ENCODE data around the gene SSC5D.
"Not testable (repeated sequence)": the region's sequence is repeated elsewhere in the genome, so short reads cannot be mapped to it uniquely, and the experiment has no call there.

Gene SSC5D

GRCh38 chr19:55493052-55493644 lies 4.9 kb downstream of the SSC5D start:
- Histone ChIP-seq H3K27ac (ENCODE audit: low read depth, low read length) (no peak overlapping the region), H3K27me3 (ENCODE audit: control insufficient read depth in 1 of 2, insufficient read depth in 2 of 2, low read length in 2 of 2) (no peaks in the 10 kb centered on the region), H3K4me3 (ENCODE audit: low read depth in 1 of 2, low read length in 2 of 2) (peak overlapping the region in 1 of 2 donors; percentile 18), H3K9ac (ENCODE audit: low read length) (no peak overlapping the region), H3K36me3 (ENCODE audit: insufficient read depth, low read length) (peaks cover 13% of the 10 kb centered on the region), H3K9me3 (ENCODE audit: low read length) (no peaks in the 10 kb centered on the region), H3K4me1 (ENCODE audit: insufficient read depth, low read length) (peaks cover 40% of the 10 kb centered on the region)

GRCh38 chr19:55493645-55494171 lies 5.5 kb downstream of the SSC5D start:
- no peak overlapping the region for H3K9ac ChIP-seq (ENCODE audit: low read length)
- peaks cover 13% of the 10 kb centered on the region for H3K36me3 ChIP-seq (ENCODE audit: insufficient read depth, low read length)
- no peak overlapping the region for H3K27ac ChIP-seq (ENCODE audit: low read depth, low read length)
- H3K9me3 ChIP-seq (ENCODE audit: low read length) = no peaks in the 10 kb centered on the region
- no peak overlapping the region for H3K4me3 ChIP-seq (ENCODE audit: low read depth in 1 of 2, low read length in 2 of 2)
- H3K4me1 ChIP-seq (ENCODE audit: insufficient read depth, low read length) = peaks cover 46% of the 10 kb centered on the region
- H3K27me3 ChIP-seq (ENCODE audit: control insufficient read depth in 1 of 2, insufficient read depth in 2 of 2, low read length in 2 of 2) = no peaks in the 10 kb centered on the region

DNA sequence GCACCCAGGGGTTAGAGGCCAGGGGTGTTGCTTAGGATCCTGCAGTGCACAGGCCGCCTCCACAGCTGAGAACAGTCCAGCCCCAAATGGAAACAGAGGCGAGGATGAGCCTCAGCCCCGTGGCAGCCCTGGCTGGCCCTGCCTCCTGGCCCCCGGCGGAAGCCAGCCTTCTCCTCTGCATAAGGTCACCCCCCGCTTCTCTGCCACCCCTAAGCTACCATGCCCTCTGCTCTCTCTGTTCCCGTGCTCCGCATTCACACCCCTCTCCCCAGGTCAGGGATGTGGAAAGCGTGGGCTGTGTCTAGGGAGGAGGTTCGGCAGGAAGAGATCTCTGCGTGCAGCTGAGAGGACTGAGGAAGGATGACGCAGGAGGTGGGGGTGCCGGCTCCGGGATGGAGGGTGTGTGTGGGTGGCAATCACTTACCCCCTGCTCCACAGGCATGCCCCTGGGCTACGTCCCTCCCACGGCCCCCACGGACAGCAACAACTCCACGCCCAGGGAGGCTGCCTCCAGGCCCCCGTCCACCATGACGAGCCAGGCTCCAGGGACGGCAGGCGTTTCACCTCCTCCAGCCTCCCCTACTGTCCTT lies 6.0 kb downstream of the SSC5D start:
- Histone ChIP-seq H3K9me3 (ENCODE audit: low read length) (no peaks in the 10 kb centered on the region), H3K27ac (ENCODE audit: low read depth, low read length) (no peak overlapping the region), H3K27me3 (ENCODE audit: control insufficient read depth in 1 of 2, insufficient read depth in 2 of 2, low read length in 2 of 2) (no peaks in the 10 kb centered on the region), H3K9ac (ENCODE audit: low read length) (no peak overlapping the region), H3K4me3 (ENCODE audit: low read depth in 1 of 2, low read length in 2 of 2) (peak overlapping the region in 1 of 2 donors; percentile 31), H3K36me3 (ENCODE audit: insufficient read depth, low read length) (peaks cover 19% of the 10 kb centered on the region), H3K4me1 (ENCODE audit: insufficient read depth, low read length) (peaks cover 49% of the 10 kb centered on the region)

DNA sequence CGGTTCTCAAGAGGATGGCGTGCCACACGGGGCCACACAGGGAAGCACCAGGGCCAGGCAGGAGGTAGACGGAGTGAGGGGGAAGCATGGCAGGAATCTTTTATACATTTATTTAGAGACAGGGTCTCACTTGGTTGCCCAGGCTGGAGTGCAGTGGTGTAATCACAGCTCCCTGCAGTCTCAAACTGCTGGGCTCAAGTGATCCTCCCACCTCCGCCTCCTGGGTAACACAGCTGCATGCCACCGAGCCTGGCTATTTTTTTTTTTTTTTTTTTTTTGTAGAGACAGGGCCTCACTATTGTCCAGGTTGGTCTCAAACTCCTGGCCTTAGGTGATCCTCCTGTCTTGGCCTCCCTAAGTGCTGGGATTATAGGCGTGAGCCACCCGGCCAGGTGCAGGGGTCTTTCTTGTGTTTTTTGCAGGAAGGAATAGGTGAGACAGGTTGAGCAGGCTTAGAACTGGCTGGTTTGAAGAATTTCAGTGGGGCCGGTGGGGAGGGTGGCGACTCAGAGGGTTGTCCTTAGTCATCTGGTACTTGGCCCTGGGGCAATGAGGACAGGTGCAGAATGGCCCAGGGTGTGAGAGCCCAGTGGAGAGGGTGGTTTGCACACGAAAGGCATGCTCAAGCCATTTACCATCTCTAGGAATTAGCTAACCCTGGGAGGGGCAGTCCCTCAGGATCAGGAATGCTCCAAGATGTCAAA lies 7.6 kb downstream of the SSC5D start:
- no peak overlapping the region for H3K27ac ChIP-seq (ENCODE audit: low read depth, low read length)
- H3K4me3 ChIP-seq (ENCODE audit: low read depth in 1 of 2, low read length in 2 of 2) = no peak overlapping the region
- H3K9ac ChIP-seq (ENCODE audit: low read length) = no peak overlapping the region
- H3K4me1 ChIP-seq (ENCODE audit: insufficient read depth, low read length) = peaks cover 44% of the 10 kb centered on the region
- no peaks in the 10 kb centered on the region for H3K27me3 ChIP-seq (ENCODE audit: control insufficient read depth in 1 of 2, insufficient read depth in 2 of 2, low read length in 2 of 2)
- H3K36me3 ChIP-seq (ENCODE audit: insufficient read depth, low read length) = peaks cover 33% of the 10 kb centered on the region
- H3K9me3 ChIP-seq (ENCODE audit: low read length) = no peaks in the 10 kb centered on the region

- H3K27ac ChIP-seq (ENCODE audit: low read depth, low read length) = not testable (repeated sequence)
Observed at GRCh38 chr19:55496820-55497219, 8.6 kb downstream of the SSC5D start.

DNA sequence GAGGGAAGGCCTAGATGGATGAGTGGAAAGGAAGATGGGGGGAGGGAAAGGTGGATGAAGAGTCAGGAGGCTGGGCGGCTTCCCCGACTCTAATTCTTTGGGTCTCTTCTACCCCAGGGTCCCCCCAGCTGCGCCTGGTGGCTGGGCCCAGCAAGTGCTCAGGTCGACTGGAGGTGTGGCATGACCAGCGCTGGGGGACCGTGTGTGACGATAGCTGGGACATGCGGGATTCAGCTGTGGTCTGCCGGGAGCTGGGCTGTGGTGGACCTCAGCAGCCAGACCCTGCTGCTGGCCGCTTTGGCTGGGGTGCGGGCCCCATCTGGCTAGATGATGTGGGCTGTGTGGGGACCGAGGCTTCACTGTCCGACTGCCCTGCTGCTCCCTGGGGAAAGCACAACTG lies 9.5 kb downstream of the SSC5D start:
- Histone ChIP-seq H3K9me3 (ENCODE audit: low read length) (no peaks in the 10 kb centered on the region), H3K27ac (ENCODE audit: low read depth, low read length) (peak overlapping the region; percentile 22), H3K36me3 (ENCODE audit: insufficient read depth, low read length) (peaks cover 45% of the 10 kb centered on the region), H3K4me1 (ENCODE audit: insufficient read depth, low read length) (peaks cover 24% of the 10 kb centered on the region), H3K27me3 (ENCODE audit: control insufficient read depth in 1 of 2, insufficient read depth in 2 of 2, low read length in 2 of 2) (no peaks in the 10 kb centered on the region), H3K4me3 (ENCODE audit: low read depth in 1 of 2, low read length in 2 of 2) (no peak overlapping the region), H3K9ac (ENCODE audit: low read length) (no peak overlapping the region)

More at GRCh38 chr19:55496820-55497219, 8.6 kb downstream of the SSC5D start:
- H3K9me3 ChIP-seq (ENCODE audit: low read length); H3K4me3 ChIP-seq (ENCODE audit: low read depth in 1 of 2, low read length in 2 of 2); H3K27me3 ChIP-seq (ENCODE audit: control insufficient read depth in 1 of 2, insufficient read depth in 2 of 2, low read length in 2 of 2); H3K9ac ChIP-seq (ENCODE audit: low read length): not testable (repeated sequence)
- Histone ChIP-seq H3K4me1 (ENCODE audit: insufficient read depth, low read length) (peaks cover 33% of the 10 kb centered on the region), H3K36me3 (ENCODE audit: insufficient read depth, low read length) (peaks cover 44% of the 10 kb centered on the region)

DNA sequence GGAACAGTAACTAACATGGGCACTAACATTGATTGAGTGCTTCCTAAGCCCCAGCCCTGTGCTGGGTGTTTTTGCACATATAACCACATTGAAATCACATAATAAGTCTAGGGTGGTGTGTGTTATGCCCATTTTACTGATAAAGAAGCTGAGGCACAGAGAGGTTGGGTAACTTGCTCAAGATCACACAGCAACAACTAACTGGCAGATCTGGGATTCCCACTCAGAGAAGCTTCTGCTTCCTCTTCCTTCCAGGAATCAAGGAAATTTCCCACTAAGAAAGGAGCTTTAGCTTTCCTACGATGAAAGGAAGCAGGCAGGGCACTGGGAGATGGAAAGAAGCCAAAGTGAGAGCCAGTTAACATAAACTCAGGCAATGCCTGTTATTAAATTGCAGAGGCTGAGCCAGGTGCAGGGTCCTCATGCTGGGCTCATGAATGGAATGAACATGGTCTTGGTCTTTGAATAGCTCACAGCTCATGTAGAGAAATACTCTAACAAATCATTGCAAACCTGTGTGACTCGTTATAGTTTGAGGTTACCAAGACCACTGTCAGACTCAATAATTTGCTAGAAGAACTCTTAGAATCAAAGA lies 10.1 kb downstream of the SSC5D start:
- Histone ChIP-seq H3K27me3 (ENCODE audit: control insufficient read depth in 1 of 2, insufficient read depth in 2 of 2, low read length in 2 of 2) (no peaks in the 10 kb centered on the region), H3K9ac (ENCODE audit: low read length) (no peak overlapping the region), H3K4me1 (ENCODE audit: insufficient read depth, low read length) (peaks cover 19% of the 10 kb centered on the region), H3K9me3 (ENCODE audit: low read length) (no peaks in the 10 kb centered on the region), H3K36me3 (ENCODE audit: insufficient read depth, low read length) (peaks cover 45% of the 10 kb centered on the region), H3K4me3 (ENCODE audit: low read depth in 1 of 2, low read length in 2 of 2) (no peak overlapping the region), H3K27ac (ENCODE audit: low read depth, low read length) (peak overlapping the region; percentile 55)

- H3K4me1 ChIP-seq (ENCODE audit: insufficient read depth, low read length) = peaks cover 19% of the 10 kb centered on the region
- H3K27ac ChIP-seq (ENCODE audit: low read depth, low read length) = no peak overlapping the region
- H3K36me3 ChIP-seq (ENCODE audit: insufficient read depth, low read length) = peaks cover 42% of the 10 kb centered on the region
- H3K4me3 ChIP-seq (ENCODE audit: low read depth in 1 of 2, low read length in 2 of 2) = no peak overlapping the region
- no peaks in the 10 kb centered on the region for H3K9me3 ChIP-seq (ENCODE audit: low read length)
- H3K27me3 ChIP-seq (ENCODE audit: control insufficient read depth in 1 of 2, insufficient read depth in 2 of 2, low read length in 2 of 2) = no peaks in the 10 kb centered on the region
- H3K9ac ChIP-seq (ENCODE audit: low read length) = no peak overlapping the region
Observed at GRCh38 chr19:55500368-55500952, 12.2 kb downstream of the SSC5D start.

- Histone ChIP-seq H3K4me1 (ENCODE audit: insufficient read depth, low read length) (peaks cover 19% of the 10 kb centered on the region), H3K27me3 (ENCODE audit: control insufficient read depth in 1 of 2, insufficient read depth in 2 of 2, low read length in 2 of 2) (no peaks in the 10 kb centered on the region), H3K4me3 (ENCODE audit: low read depth in 1 of 2, low read length in 2 of 2) (no peak overlapping the region), H3K27ac (ENCODE audit: low read depth, low read length) (no peak overlapping the region), H3K9me3 (ENCODE audit: low read length) (no peaks in the 10 kb centered on the region), H3K36me3 (ENCODE audit: insufficient read depth, low read length) (peaks cover 31% of the 10 kb centered on the region), H3K9ac (ENCODE audit: low read length) (no peak overlapping the region)
Observed at GRCh38 chr19:55502197-55502952, 14.1 kb downstream of the SSC5D start.

GRCh38 chr19:55503157-55503501 lies 14.9 kb downstream of the SSC5D start:
- Histone ChIP-seq H3K9me3 (ENCODE audit: low read length) (no peaks in the 10 kb centered on the region), H3K4me1 (ENCODE audit: insufficient read depth, low read length) (peaks cover 16% of the 10 kb centered on the region), H3K36me3 (ENCODE audit: insufficient read depth, low read length) (peaks cover 31% of the 10 kb centered on the region), H3K27ac (ENCODE audit: low read depth, low read length) (no peak overlapping the region), H3K4me3 (ENCODE audit: low read depth in 1 of 2, low read length in 2 of 2) (no peak overlapping the region), H3K27me3 (ENCODE audit: control insufficient read depth in 1 of 2, insufficient read depth in 2 of 2, low read length in 2 of 2) (no peaks in the 10 kb centered on the region), H3K9ac (ENCODE audit: low read length) (no peak overlapping the region)
